ENCODE data around the gene ANO8.

Gene ANO8

DNA sequence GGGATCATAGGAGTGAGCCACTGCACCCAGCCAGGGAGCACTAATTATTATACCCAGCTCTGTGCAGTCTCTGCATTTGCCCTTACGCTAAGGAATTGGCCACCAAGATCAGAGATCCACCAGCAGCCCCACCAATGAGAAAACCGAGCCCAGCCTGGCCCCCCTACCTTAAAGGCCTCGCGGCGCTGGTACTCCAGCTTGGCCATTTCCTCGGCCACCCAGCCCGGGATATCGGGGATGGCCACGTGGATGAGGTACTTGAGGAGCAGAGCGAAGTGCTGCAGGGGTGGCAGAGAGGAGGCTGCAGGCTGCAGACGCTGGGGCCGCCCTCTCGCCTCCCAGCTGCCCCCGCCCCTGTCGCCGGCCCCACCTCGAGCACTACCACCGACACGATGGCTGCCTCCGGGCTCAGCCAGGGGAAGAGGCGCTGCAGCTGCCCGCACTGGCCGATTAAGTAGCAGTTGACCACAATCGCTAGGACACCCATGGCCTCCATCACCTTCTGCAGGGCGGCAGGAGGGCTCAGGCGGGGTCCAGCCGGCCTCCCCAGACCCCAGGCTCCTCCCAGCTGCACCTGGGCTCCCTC, 7.5 kb downstream of the ANO8 start:
- no peak for DNase-seq

- DNase-seq = no peak
Observed at GRCh38 chr19:17326595-17326966, 8.1 kb downstream of the ANO8 start.

GRCh38 chr19:17325881-17326594, 8.6 kb downstream of the ANO8 start:
- no peak for DNase-seq

DNA sequence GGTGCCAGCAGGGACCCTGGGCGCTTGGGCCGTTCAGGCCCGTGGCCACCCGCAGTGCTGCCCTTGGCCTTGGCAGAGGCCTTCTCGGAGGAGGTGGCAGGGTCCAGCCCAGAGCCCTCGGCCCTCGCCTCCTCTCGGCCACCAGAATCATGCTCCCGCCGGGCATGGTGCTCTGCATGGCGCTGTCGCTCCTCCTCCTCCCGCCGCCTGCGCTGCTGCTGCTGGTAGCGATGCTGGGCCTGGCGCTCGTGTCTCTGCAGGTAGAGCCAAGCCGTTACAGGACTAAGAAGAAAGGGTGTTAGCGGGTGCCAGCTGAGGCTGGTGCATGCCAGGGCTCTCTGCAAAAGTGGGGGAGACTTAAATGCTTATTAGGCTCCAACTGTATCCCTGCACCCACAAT, 9.5 kb downstream of the ANO8 start:
- no peak for DNase-seq

DNA sequence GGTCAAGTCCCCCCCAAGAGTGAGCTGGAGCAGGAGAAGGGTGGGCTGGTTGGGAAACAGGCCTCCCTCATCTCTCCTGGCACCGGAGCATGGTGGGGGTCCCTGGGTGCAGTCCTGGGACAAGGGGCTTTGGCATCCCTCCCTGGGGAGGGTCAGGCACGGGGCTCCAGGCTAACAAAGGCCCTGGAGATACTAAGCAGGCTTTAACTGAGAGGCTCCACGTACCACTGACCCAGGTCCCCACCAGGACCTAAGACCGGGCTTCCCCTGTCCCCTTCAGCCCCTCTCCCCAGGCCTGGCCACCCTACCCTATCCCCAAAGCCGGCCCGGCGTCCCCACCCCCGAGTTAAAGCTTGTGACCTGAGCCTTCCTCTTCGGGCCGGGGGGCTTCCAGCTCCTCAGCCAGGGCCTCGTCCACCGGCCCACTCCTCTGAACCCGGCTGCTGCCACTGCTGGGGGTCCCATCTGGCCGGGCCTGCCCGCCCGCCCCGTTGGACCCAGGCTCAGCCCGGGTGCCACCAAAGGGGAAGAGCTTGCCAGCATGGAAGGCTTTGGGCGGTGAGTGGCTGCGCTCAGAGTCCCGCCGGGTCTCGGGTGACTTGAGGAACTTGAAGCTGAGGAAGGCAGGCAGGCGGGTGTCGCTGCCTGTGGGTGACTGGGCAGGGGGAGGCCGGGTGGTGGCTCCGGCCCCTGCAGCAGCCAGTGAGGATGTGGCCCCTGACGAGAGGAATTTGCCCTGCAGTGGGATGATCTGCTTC, 10.1 kb downstream of the ANO8 start:
- no peak for DNase-seq

DNA sequence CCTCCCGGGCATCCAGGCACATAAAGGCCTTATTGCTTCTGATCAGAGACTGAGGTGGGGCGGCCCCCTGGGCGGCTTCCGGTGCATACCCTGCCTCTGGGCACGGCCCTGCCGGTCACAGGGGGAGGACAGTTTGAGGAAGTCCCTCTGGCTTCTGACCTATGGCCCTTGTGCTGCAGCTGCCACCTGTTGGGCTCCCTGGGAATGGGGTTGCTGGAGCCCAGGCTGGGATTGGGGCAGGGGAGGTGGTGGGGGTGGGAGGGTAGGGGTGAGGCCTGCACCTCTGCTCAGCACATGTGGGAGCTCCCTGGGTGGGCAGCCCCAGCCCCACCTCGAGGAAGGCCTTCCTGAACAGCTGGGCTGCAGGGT, 10.7 kb downstream of the ANO8 start:
- DNase-seq = no peak

DNA sequence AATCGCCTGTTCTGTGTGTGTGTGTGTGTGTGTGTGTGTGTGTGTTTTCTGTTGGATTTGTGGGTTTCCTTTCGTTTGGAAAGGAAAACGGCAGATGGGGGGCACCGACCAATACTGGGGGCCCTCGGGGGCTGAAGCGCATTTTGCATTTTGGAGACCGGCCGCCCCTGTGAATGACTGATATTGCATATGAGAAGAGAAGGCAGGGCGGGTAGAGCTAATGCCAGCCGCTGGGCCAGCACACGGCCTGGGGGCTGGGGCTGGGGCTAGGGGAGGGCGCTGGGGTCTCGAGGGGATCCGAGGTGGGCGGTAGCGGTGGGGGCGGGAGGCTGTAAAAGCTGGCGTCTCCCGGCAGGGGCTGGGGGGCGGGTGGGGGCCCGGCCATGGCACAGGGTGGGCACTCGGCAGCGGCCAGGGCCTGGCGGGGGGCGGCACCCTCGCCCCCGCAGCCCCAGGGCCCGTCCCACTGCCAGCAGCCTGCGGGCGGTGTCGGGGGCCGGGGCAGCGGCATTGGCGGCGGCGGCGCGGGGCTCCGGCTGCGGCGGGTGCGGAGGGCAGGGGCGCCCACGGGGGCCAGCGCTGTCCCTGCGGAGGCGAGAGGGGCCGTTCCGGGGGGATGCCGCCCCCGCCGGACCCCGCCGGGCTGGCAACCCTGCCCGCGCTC, 11.2 kb downstream of the ANO8 start:
- no peak for DNase-seq

- DNase-seq = no peak
Observed at GRCh38 chr19:17322854-17323253, 11.8 kb downstream of the ANO8 start.

- no peak for DNase-seq
Observed at GRCh38 chr19:17321655-17322489, 12.8 kb downstream of the ANO8 start.

GRCh38 chr19:17320435-17320834, 14.2 kb downstream of the ANO8 start:
- DNase-seq = no peak

GRCh38 chr19:17319473-17320238, 15.0 kb downstream of the ANO8 start:
- DNase-seq = no peak

GRCh38 chr19:17318966-17319365, 15.7 kb downstream of the ANO8 start:
- no peak for DNase-seq

- no peak for DNase-seq
Observed at GRCh38 chr19:17314007-17314593, 20.6 kb downstream of the ANO8 start.

DNA sequence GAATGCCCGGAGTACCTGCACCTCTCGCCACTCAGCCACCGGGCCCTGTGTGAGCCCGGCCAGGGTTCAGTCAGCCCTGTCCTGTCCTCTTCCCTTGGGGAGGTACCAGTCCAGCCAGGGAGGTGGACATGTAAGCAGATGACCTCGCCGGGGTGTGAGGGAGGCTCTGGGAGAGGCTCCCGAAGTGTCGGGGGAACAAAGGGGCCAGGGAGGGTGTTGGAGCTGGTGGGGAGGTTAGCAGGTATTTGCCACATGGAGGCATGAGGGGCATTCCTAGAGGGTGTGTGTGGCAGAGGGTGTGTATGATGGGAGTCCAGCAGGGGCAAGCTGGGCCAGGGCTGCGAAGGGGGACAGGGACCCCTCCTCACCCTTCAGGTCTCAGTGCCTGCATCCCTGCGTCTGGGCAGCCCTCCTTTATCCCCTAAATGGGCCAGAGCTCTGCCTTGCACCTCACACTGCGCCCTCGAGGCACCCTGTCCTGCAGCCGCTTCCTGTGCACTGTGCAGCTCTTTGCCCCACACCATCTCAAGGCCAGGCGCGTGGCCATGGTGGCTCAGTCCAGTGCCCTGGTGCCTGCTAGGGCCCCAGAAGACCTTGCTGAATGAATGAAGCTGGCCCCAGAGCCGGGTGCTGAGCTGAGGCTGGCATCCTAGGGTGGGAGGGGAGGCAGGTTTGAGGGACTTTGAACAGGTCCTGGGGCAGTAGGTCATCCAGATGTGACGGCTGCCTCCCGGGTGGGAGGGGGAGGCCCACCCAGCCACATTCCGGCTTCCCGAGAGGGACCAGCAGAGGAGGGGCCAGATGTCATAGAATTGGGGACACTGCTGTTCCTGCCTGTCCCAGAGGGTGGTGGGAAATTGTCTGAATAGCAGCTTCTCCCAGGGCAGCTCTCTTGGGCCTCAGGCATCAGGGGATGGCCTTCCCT, 22.2 kb downstream of the ANO8 start:
- no peak for DNase-seq

- no peak for DNase-seq
Observed at GRCh38 chr19:17311455-17312188, 23.0 kb downstream of the ANO8 start.

DNA sequence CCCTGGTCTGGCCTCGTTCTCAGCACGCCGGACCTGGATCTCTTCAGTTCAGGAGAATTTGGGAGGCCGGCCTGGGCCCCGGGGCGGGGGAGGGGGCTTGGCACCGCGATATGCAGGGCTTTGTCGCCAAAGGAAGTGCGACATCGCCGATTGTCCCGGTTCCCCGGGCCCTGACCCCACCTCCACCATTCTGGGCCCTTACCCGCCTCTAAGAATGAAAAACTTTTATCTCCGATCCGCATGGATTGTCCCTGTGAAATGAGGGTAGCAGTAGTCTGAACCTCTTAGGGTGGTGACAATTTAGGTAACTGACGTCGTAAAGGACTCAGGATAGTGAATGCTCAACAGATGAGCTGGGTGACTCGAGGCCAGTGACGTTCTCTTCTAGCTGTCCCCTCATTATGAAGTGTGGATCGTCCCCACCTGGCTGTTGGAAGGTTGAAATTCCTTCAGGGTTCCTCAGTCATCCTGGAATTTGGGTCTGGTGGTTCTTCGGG, 24.6 kb downstream of the ANO8 start:
- DNase-seq = no peak

GRCh38 chr19:17309198-17309964, 25.3 kb downstream of the ANO8 start, which contains the start of gene DDA1:
Gene DDA1, plus strand, starts transcription at chr19:17309563. Its CDS starts 92 bp downstream, at chr19:17309655.
- peak; percentile 99 for DNase-seq

DNA sequence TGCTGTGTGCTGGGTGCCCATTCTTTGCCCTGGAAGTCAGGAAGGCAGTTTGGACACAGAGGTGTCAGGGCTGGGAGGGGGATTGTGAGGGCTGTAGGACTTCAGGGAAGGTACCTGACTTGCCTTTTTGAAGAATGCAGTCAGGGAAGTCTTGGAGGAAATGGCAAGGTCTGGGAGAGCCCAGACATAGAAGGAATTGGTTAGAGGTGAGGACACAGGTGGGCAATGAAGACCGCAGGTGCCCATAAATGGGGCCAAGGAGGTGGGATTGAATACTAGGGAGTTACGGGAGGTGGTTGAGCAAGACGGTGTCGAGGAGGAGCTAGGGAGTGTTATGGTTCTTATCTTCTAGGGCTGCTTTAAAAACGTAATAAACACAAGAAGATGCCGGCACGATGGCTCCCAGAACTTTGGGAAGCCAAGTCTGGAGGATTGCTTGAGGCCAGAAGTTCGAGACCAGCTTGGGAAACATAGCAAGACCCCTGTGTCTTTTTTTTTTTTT, 26.7 kb downstream of the ANO8 start:
- no peak for DNase-seq
